ENCODE results near the gene PTPRO.
A peak's percentile ranks its signal among the peaks of the same experiment; 100 is the strongest.

PTPRO gene

DNA sequence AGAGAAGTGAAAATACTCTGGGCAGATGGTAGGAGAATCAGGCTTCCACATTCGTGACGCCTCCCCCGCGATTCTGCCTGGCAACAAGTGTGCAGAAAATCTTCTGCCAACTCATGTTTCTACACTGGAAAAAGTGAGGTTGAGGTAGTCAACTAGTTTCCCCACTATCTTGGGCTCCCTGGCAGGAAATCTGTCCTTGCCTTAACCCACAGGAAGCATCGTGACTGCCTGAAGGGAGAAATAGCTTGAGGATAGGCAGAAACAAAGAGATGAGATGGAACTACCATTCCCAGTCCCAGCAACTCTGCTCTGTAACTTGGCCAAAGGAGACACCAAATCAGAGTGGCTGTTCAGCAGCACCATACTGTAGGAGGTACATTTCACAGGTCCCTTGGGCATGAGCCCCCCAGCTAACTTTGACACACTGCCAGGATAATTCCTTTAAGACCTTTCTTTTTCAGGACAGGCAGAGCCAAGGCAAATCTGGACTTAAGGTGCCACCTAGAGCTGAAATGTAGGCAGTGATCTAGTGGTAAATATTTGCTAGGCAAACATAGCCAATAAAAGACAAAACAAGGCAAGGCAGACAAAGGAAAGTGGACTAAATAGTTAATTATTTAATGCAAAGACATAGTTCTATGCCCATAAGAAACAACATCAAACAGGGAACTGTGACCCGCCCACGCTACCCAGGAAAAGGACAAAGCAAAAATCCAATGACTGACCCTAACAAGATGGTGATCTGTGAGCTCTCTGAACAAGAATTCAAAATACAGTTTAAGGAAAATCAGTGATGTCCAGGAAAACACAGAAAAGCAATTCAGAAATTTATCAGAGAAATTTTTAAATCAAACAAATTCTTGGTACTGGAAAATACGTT is 205.1 kb downstream of the PTPRO start:
- DNase-seq: peak; percentile 87 to 93 (median 92)

GRCh38 chr12:15528666-15529065 is 206.4 kb downstream of the PTPRO start:
- no peak for DNase-seq

- DNase-seq: no peak
Observed at GRCh38 chr12:15530361-15530760, 208.1 kb downstream of the PTPRO start.

DNA sequence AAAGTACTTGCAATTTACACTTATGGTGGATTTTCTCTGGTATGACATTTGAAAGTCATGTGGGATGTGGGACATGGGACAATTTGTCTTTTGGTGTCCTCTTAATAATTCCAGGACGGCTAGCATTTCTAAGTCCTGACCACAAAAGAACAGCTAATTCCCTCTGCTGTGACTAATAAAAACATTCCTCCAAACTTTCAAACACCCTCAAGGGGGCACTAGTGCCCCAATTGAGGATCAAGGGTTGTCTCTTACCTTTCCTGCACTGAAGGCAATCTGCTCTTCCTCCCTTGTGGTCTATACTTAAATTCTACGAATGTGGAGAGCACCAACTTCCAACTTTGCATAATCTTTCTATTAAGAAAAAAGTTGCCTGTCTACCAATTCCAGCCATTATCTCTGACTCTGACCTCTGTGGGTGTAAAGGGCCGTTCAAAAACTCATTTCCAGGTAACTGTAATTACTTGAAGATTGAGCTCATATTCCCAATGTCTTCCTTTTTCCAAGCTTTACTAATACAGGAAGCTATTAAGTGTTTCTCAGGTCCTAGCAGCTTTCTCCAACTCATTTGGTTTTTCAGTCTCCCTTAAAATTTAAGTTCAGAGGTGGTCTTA is 210.2 kb downstream of the PTPRO start:
- DNase-seq: peak; percentile 75 to 88 (median 82)

GRCh38 chr12:15534322-15534721 is 212.0 kb downstream of the PTPRO start:
- peak; percentile 57 to 81 (median 73) for DNase-seq

DNA sequence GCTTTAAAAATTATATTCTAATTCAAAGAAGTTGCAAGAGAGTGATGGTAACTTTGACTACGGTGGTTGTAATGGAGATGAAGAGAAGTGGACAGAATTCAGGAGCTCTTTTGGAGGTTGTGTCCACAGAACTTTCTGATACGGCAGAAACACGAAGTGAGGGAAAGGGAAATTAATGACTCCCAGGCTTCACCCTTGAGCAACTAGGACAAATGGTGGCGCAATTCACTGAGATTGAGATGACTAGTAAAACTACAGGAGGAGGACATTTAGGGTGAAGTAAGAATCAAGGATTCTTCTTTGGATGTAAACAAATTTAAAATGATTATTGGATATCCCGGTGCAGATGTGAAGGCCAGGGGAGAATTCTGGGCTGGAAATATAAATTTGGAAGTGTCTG is 212.6 kb downstream of the PTPRO start:
- peak; percentile 78 to 89 (median 82) for DNase-seq

GRCh38 chr12:15535352-15535781 is 213.1 kb downstream of the PTPRO start:
- peak in 1 of 4 experiments; percentile 37 for DNase-seq

DNA sequence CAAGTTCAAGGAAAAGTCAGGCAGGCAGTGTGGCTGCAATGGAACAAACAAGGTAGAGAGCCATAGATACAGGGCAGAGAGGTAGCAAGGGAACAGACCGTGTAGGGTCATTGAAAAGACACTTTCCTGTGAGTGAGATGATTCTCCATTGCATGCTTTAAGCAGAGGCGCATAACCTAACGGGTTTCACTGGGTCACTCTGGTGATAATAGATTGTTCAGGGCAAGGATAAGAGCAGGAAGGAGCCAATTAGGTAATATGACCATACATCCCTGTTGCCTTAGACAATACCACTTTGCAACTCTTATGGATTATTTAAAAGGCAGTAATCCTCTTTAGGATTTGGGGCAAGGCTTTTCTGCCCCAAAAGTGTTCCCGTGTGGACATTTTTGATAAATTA is 214.1 kb downstream of the PTPRO start:
- no peak for DNase-seq

DNA sequence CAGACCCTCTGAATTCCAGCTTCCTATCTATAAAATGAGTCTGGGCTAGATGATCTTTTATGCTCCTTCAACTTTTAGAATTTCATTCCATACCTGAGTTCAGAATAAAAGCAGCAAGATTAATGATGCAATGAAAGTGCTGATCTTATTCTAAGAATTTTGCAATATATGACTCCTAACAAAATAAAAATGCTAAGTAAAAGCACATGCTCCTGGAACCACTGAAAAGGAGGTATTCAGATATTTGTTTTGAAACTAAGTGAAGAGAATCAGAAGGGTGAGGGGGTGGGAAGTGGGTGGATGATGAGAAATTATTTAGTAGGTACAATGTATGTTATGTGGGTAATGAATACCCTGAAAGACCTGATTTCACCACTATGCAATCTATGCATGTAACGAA is 216.6 kb downstream of the PTPRO start:
- peak in 2 of 4 experiments; percentile 25 to 42 for DNase-seq

DNA sequence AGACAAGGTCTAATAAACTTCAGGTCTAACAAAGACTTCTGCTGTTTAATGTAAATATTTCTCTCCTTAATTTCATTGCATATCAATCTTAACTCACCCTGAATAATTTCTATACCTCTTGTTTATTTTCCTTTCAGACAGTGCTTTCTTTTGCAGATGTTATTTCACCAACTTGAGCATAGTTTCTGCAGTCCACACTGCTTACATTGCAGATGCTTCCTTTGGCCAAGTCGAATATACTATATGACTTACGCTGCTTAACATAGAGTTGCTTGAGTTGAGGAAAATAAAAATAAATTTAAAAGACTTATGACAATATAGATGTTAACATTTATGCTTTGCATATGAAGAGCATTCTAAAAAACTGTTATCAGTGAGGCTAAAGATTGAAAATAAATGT is 217.7 kb downstream of the PTPRO start:
- no peak for DNase-seq

- DNase-seq: no peak
Observed at GRCh38 chr12:15540469-15540872, 218.2 kb downstream of the PTPRO start.

GRCh38 chr12:15541996-15542631 is 219.8 kb downstream of the PTPRO start:
- DNase-seq: no peak

DNA sequence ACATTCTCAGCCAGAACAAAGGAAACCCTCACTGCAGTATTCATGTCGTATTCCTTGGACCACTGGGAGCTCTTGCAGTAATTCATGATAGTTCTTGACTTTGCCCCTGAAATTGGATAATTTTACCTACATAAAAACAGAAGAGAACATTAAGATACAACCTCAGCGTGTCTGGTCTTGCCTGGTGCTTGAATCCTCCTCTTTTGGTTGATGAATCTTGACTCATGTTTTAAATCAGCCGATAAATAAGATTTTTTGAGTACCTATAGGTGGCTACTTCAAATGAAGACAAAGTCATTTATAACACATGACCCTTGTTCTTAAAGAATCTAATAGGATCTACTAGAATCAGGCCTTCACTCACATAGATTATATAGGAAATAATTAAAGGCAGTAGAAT is 221.0 kb downstream of the PTPRO start:
- DNase-seq: no peak

- DNase-seq: peak; percentile 31 to 82 (median 62)
Observed at GRCh38 chr12:15544589-15544988, 222.3 kb downstream of the PTPRO start.

DNA sequence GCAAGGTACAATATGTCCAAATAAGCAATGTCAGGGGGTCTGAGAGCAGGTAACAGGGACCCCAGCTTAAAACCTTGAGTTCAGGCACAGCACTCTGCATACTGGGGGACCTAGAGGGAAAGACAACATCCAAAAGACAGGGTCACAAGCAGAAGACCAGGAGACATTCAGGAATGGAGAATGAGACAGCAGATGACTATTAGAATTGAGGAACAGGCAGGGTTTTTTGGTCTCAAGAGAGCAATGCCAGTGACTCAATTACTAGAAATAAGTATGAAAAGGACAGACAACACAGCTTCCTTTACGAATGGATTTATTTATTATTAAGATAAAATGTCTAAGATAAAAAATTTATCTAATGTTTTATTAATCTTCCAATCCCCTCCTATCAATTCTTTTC is 223.0 kb downstream of the PTPRO start:
- peak in 3 of 4 experiments; percentile 27 to 74 (median 70) for DNase-seq

- peak; percentile 45 to 87 (median 72) for DNase-seq
Observed at GRCh38 chr12:15546102-15546701, 223.9 kb downstream of the PTPRO start.

DNA sequence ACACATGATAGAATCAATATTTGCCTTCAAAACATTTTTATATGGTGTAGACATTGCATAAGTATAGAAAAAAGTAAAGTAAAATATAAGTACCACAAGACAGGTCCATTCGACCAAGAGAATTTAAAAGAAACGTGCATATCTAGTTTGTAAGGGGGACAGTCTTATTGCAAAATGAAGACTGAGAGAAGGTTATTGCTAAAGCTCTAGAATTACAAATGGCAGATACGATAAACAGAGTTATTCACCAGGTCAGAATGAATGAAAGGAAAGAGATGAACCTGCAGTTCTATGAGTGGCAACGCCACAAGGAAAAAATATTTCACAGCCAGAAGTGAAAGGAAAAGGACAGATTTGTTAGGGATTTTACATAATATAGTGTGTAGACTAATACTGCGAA is 224.8 kb downstream of the PTPRO start:
- DNase-seq: peak in 2 of 4 experiments; percentile 39 to 42

DNA sequence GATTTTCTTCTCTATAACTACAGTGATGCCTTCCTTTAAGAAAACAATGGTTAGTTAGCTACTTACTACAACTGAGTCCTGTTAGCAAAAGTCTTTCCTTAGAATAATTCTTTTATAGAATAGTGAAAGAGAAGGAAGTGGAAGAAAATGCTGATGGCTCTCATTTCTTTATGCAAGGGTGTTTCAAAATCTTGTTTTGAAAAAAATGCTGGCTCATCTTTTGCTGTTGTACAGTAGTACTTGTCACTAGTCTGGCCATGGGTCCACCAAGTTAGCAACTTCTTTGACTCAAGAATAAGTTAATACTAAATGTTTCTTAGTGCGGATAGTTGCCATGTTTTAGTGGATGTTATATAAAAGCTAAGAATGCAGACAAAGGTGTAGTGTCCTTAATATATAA is 225.4 kb downstream of the PTPRO start:
- peak; percentile 52 to 89 (median 70) for DNase-seq

DNA sequence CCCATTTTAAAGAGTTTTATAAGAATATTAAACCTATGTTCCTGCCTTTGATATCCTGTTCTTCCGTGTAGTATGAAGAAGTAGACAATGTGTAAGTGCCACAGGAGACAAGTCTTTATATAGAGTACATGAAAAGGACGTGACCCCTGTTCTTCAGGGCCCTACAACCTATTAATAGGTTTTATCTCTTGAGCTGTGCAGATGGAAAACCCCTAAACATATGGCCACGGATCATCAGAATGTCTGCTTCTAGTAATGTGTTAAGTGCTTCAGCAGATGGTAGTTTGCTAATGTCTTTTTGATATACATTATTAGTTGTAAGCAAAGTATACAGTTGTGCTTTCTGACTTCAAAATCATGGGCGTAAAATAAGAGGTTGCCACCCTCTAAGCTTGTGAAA is 228.5 kb downstream of the PTPRO start:
- DNase-seq: no peak

DNA sequence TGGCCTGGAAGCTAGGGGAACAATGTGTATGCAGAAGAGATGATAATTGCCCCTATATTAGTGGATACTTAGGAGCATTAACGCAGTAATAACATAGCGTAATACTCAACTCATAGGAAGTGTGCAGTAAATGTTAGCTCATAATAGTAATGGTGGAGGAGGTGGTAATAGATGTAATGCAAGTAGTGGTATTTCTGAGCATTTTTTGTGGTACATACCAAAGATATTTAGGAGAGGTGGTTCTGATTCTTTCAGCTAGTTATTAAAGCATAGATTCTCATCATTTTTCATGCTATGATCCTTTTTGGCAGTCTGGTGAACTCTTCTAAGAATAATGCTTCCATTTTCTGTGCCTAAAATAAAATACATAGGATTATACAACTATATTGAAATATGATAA is 233.1 kb downstream of the PTPRO start:
- DNase-seq: no peak

GRCh38 chr12:15556411-15557102 is 234.2 kb downstream of the PTPRO start:
- no peak for DNase-seq

GRCh38 chr12:15558915-15559528 is 236.7 kb downstream of the PTPRO start:
- DNase-seq: no peak
